Stimulated activated CD8-positive, alpha-beta memory T cell treated with anti-CD3 and anti-CD28 coated beads, Interleukin-7, amount 100 ng/mL, for 4 hours (primary cell): ENCODE measurements around the gene PLA2G1B.

Experiments
- DNase-seq, 2 donors: peaks; one replicate each; pipeline ENCODE4 v3.0.0-alpha.2; 2020; ENCODE audit warnings: low read depth in 2 of 2

Gene PLA2G1B

DNA sequence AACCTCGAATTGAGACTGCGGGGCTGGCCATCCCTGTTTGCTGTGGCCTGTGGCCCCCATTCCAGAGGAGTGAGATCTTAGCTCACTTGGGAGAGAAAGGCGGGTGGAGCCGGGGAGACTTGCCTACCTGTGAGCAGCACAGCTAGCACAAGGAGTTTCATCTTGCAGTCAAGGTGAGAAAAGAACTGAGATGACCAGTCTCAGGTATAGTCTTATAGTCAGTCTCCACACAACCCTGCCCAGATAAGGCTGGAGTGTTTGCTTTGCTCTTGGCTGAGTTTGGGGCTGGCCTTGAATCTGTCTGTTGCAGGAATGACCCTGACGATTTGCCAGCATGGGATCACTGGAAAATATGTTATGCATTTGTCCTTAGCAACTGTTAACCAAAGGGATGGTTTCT is at the start of gene PLA2G1B:
Gene PLA2G1B (minus strand): TSS at position 187 of the 400 bp plus-strand sequence. CDS start 26 bp downstream, at position 161.
- DNase-seq, result no peak

DNA sequence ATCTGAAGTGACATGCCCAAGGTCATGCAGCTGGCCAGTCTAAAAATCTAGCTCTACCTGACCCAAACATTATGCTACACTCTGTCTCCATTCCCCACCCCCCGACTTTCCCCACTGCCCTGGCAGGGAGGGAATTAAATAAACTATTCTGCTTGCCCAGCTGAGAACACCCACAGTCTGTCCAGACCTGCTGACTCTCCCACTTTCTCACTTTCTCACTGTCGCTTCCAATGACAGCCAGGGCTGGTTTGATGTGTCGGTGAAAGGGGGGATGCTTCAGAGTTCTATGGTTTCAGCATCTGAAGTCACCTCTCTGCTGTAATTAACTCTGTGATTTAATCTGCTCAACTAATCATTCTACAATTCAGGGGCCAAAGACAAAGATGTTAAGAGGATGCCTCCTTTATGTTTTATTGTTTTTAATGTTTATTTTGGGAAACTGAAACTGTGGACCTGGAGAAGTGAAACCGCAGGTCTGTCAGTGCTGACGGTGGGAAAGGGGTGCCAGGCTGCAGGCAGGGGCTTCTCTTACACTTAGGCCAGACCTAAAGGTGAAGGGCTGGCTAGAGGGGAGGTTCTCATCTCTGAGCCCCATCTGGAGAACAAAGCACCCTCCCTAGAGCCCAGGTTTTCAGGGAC is 49.5 kb upstream of the PLA2G1B start:
- no peak for DNase-seq

DNA sequence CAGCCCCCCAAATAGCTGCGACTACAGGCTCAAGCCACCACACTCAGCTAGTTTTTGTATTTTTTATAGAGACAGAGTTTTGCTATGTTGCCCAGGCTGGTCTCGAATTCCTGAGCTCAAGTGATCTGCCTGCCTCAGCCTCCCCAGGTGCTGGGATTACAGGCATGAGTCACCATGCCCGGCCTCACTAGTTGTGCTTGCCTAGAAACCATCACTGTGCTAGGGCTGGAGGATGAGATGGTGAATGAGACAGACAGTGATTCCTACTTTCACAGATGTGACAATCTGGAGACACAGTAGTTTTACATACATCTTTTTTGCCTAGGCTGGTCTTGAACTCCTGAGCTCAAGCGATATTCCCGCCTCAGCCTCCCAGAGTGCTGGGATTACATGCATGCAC is 48.8 kb upstream of the PLA2G1B start:
- no peak for DNase-seq

DNA sequence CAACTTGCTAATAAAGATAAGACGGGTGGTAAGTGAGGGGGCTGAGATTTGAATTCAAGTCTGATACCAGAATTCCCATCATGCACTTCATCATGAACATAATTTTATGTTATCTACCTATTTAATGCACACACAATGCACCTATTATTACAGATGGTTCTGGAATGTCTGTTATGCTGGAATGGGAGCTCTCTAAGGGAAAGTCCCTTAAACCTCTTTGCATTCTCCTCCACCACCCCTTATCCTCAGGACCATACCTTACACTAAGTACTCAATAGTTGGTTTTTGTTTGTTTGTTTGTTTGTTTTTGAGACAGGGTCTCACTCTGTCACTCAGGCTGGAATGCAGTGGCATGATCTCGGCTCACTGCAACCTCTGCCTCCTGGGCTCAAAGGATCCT is 48.4 kb upstream of the PLA2G1B start:
- DNase-seq, result no peak

DNA sequence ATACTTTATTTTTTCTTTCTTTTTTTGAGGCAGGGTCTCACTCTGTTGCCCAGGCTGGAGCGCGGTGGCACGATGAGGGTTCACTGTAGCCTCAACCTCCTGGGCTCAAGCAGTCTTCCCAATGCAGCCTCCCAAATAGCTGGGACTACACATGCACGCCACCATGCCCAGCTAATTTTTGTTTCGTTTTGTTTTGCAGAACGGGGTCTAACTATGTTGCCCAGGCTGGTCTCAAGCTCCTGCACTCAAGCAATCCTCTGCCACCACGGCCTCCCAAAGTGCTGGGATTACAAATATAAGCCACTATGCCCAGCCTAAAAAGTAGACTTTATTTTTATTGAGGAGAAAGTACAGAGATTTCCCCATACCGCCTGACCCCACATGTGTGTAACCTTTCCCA is 46.1 kb upstream of the PLA2G1B start:
- no peak for DNase-seq

DNA sequence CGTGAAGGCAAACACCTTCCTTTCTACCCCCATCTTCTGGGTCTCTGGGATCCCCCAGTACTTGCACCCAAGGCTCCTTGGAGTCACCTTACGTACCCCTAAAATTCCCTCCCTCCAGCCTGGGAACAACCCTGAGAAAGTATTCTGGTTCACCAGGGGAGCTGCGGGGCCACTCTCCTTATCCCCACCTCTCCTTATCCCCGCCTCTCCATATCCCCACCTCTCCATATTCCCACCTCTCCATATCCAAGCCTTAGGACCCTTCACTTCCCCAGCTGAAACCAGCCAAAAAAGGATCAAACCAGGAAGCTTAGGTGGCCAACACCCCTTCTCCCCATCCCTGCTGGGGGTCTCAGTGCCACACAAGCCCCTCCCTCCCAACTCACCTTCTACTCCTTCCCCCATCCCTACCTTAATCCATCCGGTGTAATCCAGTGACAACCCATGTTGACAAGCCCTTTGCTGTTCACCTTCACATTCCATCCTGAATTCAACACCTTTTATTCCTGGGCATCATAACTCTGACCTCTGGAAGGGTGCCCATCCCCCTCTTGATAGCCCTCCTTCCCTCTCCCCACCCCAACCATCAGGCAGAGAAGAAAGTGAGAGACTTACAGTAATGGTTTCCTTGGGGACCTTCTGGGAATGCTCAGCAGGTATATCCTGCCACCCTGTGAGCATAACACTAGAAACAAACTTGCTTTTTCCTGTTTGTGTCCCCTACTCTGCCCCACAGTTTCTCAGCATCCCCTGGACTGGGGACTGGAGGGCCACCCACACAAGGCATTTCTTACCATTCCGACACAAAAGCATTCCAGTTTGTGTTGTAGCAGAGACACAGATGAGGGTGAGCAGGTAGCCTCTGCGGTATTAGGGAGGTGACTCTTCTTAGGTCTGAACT is 43.0 kb upstream of the PLA2G1B start:
- no peak for DNase-seq

DNA sequence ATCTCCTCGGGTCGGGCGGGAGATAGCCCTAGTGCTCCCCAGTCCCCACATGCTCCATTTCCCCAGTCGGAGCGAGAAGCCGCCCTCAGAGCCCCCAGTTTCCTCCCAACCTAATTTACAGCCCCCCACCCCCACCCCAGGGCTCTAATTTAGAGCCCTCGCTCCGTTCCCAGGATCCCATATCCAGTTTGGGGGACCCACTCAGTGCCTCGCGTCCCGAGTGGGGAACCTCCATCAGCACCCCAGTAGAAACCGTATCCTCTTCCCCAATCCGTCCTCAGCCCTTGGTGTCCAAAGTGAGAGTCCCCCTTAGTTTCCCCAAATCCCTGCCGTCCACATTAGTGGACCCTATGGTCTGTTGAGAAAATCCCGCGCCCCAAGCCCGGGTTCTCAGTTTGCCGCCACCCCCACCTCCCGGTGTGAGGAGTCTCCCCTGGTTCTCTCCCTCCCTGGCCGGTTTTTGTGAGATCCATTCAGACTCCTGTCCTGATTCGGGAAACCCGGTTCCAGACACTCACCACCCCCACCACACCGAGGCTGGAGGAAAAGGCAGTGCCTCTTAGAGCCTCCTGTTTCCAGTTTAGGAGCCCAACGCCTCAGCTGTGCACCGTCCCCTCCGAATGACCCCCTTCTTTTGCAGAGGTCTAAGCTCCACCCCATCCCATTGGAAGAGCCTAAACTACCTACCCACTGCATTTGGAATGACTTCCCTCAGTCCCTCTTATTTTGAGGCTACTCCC is 42.2 kb upstream of the PLA2G1B start:
- DNase-seq, result no peak

DNA sequence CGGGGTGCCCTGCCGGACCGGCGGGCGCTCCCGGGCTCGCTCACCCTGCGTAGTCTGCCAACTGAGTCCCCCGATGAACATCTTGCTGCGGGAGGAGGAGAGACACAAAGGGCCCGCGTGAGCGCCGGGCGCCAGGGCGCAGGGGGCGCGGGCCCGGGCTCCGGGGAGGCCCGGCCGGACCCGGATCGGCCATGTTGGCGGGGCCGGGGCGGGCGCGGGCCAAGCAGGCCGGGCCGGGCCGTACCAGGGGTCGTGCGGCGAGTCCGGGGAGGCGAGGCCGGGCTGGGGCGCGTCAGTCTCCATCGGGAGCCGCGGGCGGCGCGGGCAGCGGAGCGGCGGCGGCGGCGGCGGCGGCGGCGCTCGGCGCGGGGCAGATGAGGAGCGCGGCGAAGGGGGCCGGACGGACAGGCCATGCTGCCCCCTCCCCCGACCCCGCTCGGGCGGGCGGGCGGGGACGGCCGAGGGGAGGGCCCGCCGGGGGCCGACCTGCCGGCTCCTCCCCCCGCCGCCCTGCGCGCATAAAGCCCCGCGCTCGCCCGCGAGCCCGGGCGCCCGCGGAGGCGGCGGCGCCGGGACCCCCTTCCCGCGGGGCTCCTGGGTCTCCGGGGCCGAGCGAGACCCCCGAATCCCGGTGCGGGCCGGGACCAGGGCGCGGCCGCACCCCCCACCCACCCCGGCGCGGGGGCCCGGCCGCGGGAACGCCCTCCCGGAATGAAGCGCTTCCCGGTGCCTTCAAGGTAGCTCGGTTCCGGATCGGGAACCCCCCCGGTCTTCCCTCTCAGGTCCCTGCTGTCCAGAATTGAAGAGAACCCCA is 41.4 kb upstream of the PLA2G1B start, which contains the start of gene MSI1:
Gene MSI1 (minus strand): TSS at position 376 of the 814 bp plus-strand sequence. CDS start 73 bp downstream, at position 303.
- no peak for DNase-seq

DNA sequence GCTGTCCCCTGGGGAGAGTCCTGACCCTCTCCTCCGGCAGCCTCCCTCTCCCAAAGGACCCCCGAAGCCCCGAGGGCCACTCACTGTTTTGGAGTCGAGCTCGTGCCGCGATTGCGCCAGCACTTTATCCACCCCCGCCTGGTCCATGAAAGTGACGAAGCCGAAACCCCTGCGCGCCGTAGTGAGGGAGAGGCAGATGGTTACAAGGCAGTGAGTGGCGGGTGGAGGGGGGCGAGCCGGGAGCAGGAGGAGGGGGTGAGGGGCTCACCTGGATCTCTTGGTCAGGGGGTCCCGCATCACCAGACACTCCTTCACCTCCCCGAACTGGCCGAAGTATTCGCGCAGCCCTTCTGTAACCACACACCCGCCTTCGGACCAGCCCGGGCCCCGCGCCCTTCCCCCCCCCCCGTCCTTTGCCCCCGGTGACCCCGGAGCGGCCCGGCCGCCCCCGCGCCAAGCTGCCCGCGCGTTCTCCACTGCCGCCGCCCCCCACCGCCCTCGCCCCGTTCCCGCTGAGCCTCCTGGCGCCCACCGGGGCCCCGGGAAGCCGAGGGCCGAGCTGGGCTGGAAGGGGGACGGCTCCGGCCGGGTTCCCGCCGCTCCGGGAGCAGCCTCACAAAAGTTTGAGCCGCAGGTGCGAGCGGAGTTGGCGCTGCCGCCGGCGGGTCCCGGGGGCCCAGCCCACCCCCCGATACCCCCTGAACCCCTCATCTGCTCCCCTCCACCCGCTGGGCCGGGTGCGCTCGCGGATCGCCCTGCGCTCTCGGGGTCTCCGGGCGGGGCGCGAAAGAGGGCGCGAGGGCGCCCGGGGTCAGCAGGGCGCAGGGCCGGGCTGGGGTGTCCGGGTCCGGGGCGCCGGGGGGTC is 40.6 kb upstream of the PLA2G1B start:
- no peak for DNase-seq

DNA sequence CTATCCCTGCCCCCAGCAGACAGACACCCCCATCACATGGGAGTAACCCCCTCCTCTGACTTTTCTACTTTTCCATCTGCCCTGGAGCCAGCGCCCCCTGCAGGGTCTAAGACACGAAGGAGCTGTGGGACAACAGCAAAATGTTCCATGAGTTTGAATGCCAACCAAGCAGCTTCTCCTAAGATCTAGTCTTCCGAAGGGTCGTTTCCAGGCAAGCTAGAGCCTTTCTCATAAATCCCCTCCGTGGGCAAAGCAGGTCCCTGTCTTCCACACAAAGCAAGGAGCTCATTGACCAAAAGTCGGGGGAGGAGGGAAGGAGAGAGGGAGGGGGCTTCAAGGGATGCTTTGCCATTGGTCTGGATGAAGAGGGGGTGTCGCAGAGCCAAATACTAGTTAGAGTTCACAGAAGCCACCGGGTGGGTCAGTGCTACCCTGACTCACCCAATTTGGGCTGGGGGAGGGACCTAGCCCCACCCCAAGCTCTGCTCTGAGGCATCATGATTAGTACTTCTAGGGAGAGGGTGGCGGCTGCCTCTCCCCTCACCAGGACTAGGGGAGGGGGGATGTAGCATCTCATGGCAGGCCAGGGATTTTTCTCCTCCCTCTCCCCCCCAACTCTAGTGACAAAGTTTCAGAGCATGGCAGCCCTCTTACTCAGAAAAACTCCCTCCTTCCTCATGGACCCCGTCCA is 39.8 kb upstream of the PLA2G1B start:
- no peak for DNase-seq

DNA sequence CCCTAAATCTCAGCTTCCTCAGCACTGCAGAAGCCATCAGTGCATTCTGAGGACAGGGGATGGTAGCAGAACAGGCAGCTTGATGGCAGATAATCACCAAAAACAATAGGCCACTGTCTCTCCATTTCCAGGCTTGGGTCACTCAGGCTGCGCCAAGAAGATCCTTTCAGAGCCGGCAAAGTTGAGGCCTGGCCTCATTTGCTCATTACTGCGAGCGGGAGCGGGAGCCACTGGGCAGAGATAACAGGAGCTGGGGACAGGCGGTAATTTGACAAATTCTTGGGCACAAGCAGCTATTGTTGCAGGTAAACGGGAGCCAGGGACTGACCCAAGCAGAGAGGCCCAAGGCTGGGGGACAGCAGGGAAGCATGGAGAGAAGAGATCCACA is 39.3 kb upstream of the PLA2G1B start:
- DNase-seq, result no peak

DNA sequence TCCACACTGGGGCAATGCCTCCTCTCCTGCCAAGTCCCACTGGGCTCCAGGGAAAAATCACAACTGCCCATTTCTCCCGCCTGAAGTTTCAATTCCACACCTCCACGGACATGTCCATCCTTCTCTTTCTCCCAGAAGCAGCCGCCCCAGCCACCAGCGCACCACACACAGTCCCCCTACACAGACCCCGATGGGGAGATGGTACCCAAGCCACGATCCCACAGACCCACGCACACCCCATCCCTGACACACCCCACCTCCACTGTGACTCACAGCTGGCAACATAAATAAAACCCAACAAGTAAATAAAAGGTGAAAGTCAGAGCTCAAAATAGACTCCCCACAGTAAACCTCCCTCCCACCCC is 38.7 kb upstream of the PLA2G1B start:
- no peak for DNase-seq

DNA sequence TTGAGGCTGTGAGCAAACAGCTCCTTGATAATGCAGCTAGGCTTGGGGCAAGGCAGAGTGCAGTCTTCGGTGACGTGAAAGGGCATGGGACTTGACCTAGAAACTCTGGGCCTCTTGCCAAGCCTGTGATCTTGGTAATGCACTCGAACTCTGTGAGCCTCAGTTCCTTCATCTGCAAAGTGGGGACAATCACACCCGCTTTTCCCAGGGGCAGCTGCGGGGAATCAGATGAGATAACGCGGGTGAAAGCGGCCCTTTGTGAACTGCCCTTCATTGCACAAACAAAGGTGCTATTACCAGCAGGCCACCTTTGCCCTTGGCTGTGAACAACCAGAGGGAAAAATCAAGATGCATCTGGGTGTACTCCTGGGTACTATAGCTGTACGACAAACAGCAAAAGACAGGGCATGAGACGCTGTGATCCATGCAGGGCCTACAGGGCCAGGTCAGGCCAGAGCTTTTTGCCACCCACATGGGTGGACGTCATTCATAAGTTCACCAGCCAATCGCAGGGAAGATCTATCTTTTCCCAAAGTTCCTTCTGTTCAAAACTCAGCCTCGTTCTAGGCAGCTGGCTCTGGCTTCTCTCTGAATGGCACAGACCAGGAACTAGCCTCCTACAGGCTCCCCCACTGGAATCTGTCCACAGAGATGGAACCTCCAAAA is 38.2 kb upstream of the PLA2G1B start:
- no peak for DNase-seq

DNA sequence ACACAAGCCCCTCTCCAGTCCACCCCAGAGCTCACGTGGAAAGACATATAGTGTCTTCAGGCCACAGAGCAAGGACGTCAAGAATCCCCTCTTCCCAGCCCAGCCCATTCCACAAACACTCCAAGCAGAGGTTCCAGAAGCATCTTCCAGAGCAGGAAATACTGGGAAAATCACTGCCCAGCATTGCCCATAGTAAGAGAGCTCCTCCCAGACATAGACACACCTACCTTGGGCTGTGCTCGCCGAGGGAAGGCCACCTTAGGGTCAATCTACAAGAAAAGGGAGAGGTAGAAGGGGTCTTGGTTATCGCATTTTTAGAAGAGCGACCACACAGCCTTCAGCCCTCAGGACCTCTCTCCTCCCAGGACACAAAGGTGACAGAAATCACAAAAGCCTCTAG is 36.9 kb upstream of the PLA2G1B start:
- DNase-seq, result no peak

DNA sequence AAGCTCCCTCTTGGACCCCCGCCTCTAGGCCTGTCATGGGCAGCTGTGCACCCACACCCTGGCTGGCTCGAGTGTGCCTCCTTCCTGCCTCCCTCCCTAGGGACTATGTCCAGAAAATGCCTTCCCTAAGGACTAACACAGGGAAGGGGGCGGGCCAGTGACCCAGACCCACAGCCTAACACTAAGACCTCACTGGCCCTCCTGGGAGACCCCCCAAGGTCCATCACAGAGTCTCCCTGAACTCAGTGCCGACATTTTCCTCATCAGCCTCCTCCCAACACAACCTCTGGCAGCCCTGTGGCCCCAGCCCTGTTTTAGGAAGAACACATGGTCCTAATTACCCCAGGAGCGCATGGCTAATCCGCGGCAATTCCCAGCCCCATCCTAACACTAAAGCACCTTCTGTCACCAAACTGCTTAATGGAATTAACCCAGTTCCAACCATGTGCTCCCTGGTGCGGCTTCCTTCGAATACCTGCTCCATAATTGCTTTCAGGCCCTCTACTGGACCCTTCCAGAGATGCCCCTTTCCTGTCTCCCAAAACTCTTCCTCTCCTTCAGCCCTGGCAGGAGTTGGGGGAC is 35.8 kb upstream of the PLA2G1B start:
- DNase-seq, result no peak

DNA sequence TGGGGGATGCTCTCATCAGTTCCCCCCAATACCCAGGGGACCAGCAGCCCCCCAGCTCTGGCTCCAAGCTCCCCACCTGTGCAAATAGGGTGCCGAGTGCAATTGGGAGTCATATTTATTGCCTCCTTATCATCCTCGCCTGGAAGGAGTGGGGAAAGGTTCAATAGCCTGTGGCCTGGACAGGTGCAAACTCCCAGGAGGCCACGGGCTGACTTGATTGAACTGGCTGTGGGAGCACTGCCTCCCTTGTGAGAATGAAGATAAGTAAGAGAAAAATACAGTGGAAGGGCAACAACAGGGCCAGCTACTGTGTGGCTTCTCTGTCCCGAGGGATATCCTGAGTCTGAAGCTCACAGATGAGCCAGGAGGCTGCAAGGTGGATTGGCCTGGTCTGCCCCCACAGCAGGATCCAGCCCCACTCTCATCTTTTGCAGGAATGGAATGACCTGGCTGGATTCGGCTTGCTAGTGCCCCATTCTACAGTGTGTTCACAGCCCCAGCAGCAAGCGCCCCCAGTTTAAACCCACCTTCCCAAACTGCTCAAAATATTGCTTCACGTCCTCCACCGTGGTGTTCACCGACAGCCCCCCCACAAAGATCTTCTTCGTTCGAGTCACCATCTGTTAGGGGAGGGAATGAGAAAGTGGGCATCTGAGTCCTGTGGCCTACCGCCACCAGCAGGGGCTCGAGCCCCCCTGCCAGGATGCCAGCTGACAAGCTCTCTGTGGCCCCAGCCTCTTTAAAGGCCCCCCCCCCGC is 35.1 kb upstream of the PLA2G1B start:
- DNase-seq, result no peak

DNA sequence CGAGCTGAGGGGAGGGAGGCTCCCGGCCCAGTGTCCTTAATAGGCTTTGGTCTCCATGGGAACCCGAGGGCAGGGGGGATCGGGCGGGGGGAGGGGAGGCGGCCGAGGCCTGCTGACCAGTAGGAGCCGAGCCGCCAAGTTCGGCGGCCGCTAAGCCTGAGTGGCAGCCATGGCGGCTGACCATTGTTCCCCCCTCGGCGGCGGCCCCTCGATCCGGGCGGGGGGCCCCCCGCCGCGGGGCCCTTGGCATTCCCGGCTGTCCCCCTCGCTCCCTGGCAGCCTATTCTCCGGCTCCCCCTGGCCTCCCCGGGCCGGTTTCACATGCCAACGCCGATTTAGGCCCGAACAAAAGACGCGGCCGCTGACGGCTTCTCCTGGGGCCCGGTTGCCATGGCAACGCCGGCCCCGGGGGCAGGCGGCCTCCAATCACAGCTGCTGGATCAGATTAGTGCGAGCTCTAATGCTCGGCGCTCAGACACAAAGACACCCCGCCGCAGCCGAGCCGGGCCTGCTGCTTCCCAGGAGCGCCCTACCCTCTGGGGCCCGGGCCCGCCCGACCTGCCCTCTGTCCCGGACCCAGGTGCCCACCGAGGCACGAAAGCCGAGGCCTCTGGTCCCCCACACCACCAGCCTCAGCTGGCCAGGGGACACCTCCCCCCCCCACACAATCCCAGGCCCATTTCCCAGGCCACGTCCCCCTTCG is 34.1 kb upstream of the PLA2G1B start:
- DNase-seq, result no peak

DNA sequence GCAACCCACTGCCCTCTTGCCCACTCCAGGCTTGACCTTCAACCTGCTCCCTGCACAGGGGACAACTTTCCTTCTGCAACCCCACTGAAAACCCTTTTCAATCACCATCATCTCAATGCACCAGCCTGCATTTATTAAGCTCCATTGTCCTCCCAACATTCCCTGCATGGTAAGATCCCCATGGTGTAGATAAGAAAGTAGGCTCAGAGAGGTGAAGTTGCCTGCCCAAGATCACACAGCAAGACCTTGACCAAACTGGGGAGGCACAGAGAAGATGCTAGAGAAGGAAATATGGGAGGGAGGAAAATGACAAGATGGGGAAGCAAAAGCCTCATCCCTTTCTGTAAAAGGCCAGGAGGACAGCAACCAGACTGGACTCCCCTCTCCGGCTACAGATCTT is 31.5 kb upstream of the PLA2G1B start:
- no peak for DNase-seq
